Spleen (tissue), 7 donors: ENCODE measurements around the gene GRM8.

Source experiments
- POLR2A ChIP-seq, 3 donors: fragments of 450-650 bp; IDR thresholded peaks; one replicate each; pipeline ENCODE4 v1.5.1; 2017; ENCODE audit warnings: antibody characterized with exemption in 3 of 3, mild to moderate bottlenecking in 1 of 3
- TF ChIP-seq, protein P1 (sequence below), 11 experiments: fragments of 200-600 bp in 7 of 11; fragments of 450-650 bp in 4 of 11; sonication (generic) in 4 of 11; IDR thresholded peaks in 8 of 11; conservative IDR thresholded peaks in 3 of 11; 1 replicate in 7 of 11; 2 replicates in 4 of 11; pipeline versions ENCODE4 v1.4.0 to v1.8.0; 2016 to 2021; ENCODE audit warnings: antibody characterized with exemption in 11 of 11, inconsistent platforms in 4 of 11, mild to moderate bottlenecking in 1 of 11
- donor health status: DM: no; HTN: no; CAD: no; lungs with moderate emphysema.
- donor health status: DM: no; HTN: no; CAD: no.
- donor health status: DM: no; HTN: no; CAD: no.

DNA sequence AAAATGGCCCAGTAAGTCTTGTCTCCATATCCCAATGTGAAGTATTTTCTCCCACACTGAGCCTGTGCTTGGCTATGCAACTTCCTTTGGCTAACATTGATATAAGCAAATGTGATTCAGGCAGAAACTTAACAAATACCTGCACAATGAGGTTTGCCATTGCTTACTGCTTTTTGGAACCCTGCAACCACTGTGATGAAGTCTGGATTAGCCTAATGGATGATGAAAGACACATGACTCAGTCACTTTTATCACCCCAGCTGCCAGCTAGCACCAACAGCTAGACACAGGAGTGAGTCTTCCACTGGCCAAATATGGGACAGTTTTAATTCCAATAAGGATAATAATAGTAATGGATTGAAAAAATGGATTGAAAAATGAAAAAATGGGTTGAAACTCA, 854.5 kb downstream of the GRM8 start:
- TF ChIP-seq, protein P1, sequence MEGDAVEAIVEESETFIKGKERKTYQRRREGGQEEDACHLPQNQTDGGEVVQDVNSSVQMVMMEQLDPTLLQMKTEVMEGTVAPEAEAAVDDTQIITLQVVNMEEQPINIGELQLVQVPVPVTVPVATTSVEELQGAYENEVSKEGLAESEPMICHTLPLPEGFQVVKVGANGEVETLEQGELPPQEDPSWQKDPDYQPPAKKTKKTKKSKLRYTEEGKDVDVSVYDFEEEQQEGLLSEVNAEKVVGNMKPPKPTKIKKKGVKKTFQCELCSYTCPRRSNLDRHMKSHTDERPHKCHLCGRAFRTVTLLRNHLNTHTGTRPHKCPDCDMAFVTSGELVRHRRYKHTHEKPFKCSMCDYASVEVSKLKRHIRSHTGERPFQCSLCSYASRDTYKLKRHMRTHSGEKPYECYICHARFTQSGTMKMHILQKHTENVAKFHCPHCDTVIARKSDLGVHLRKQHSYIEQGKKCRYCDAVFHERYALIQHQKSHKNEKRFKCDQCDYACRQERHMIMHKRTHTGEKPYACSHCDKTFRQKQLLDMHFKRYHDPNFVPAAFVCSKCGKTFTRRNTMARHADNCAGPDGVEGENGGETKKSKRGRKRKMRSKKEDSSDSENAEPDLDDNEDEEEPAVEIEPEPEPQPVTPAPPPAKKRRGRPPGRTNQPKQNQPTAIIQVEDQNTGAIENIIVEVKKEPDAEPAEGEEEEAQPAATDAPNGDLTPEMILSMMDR (IDR thresholded peaks at IDR 0.05 in 8 of 11, conservative IDR thresholded peaks at IDR 0.05 in 3 of 11): no peak
- no peak for TF ChIP-seq POLR2A (IDR thresholded peaks at IDR 0.05)
